GM03348 (cell line): Measurements from ENCODE around the gene DLK1.

Experiments used
- DNase-seq: peaks from one replicate; pipeline ENCODE4 v3.0.0; 2012; ENCODE audit warnings: low spot score

Gene DLK1

DNA sequence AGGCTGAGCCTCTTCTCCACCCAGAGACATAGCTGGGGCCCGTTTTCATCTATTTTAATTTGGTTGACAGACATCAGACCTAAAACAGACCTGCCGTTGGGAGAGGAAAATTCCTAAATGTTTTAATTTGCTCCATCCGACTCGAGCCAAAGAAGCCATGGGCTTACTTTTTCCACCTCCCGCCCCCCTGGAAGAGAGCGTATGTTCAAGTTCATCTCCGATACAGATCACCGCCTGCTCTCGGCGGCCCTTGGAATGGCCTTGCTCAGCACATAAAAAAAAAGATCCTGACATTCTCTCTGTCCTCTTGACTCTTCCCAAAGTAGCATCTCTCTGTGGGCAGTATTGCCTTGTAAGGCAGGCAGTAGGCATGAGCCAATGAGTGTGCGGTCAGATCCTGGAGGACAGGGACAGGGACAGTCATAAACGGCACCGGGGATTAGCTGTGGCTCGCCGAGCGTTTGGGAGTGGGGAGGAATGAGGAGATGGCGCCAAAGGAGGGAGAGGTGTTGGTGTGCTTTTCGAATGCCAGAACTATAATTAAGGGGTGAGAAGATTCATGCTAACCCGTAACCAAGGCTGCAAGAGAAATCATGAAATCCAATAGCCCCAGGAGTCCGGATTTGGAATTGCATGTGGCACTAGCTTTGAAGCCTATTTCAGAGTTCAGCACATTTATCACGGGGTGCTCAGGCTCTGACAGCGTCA lies 51.3 kb downstream of the DLK1 start:
- DNase-seq = no peak

DNA sequence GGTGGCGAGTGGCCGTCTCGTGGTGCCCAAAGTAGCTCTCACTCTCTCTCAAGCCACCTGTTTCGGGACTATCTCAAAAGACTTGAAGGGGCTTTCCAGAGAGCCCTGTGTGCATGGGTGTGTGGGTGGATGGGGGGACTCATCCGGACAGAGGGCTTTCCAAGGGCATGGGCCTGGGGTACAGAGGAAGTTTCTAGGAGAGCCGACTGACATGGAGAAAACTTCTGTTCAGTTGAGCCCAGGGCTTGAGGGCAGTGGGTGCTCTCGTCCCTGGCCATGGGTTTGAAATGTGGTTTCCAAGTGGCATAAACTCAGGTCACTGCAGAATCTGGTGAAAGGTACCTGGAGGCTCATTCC lies 51.8 kb downstream of the DLK1 start:
- DNase-seq = no peak

DNA sequence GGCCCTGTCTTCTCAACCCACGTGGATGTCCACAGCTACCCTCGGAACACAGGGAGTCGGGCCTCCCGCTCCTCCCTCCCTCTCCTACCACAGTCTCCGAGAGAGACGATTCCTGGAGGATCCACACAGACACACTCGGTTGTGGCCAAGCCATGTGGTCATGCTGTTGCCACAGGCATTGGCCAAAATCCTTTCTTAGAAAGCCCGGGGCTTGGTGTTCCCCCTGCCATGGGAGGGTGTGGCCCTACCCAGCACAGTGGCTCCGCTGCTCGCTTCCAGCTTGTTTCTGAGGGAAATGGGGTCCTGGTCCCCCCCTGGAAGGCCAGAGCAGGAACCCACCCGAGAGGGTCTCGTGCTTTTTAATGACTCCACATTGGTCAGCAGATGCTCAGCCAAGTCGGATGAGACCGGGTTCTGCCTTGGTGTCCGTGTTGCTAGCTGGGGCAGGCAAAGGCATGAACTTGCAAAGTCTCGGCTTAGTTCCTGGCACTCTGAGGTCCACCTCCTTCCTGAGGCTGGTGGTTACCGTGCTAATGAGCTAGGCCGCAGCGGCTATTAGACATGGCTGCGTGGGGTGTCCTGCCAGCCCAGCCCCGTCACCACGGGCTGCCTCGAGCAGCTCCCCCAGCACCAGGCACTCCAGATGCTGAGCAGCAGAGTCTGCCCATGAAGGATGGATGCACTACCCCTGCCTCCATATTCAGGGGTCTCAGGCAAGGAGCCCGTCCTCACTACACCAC lies 52.4 kb downstream of the DLK1 start:
- DNase-seq = no peak

DNA sequence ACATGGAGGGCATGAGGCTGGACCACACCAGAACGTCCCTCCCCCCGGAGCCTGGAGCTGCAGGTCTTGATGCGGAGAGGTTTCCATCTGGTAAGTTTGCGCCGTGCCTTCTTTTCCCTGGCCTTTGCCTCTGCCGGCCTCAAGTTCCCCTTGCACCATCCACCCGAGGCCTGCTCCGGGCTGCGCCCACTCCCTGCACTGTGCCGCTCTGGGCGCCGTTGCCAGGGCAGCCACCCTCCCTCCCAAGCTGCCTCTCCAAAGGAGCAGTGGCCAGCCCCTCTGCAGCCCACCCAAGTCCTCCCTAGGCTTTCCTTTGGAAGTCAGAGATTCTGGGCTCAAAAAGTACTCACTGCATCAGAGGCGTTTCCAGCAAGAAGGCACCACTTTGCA lies 53.0 kb downstream of the DLK1 start:
- no peak for DNase-seq

DNA sequence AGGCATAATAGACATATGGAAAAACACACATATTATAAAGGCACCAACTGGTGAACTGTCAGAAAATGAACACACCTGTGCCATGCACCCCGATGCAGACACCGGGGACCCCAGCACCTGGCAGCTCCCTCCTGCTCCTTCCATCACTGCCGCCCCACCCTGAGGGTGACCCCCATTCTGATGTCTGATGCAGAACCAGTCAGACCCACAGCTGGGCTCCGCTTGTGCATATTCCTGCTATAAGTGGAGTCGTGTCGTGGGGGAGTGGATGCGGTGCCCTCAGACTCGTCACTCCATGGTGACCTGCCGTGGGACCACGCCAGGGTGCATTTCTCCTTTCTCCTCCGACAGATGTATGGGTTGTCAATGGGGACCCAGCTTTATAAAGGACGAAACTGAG lies 53.6 kb downstream of the DLK1 start:
- no peak for DNase-seq

DNA sequence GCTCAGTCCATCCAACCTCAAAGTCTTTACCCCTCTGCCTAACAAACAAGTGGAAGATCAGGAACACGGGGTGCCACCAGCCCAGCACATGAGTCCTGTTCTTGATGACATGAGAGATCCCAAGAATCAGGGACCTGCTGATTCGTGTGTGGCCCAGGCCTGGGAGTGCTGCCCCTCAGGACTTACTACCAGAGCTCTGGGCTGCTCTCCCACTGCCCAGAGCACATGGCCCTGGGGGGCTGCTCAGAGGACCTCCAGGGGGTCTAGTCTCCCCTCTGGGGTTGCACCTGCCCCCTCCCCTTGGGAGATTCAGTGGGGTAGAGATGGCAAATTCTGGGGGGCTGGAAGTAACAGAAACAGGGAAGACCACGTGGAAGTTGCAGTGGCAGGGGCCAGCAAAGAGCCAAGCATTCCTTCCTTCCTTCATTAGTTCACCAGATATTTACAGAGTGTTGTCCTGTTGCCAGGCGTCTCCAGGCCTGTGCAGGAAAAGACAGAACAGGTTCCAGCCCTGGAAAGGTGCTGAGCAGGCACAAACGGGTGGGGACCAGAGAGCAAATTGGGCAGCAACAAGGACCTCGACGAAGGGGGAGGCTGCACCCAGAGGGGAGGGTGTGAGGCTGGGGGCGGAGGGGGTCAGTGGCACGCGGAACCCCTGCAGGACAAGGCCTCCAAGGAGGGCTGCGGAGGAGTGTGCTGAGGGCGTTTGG lies 54.1 kb downstream of the DLK1 start:
- no peak for DNase-seq

DNA sequence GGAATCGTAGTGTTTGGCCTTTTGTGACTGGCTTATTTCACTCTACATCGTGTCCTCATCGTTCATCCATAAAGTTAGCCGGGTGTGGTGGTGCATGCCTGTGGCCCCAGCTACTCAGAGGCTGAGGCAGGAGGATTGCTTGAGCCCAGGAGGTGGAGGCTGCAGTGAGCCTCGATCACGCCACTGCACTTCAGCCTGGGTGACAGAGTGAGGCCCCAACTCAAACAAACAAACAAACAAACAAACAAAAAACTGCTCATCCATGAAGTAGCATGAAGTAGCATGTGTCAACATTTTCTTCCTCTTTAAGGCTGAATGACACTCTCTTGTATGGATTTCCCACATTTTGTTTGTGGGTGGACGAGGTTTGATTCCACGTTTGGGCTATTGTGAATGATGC lies 55.3 kb downstream of the DLK1 start:
- DNase-seq = no peak

DNA sequence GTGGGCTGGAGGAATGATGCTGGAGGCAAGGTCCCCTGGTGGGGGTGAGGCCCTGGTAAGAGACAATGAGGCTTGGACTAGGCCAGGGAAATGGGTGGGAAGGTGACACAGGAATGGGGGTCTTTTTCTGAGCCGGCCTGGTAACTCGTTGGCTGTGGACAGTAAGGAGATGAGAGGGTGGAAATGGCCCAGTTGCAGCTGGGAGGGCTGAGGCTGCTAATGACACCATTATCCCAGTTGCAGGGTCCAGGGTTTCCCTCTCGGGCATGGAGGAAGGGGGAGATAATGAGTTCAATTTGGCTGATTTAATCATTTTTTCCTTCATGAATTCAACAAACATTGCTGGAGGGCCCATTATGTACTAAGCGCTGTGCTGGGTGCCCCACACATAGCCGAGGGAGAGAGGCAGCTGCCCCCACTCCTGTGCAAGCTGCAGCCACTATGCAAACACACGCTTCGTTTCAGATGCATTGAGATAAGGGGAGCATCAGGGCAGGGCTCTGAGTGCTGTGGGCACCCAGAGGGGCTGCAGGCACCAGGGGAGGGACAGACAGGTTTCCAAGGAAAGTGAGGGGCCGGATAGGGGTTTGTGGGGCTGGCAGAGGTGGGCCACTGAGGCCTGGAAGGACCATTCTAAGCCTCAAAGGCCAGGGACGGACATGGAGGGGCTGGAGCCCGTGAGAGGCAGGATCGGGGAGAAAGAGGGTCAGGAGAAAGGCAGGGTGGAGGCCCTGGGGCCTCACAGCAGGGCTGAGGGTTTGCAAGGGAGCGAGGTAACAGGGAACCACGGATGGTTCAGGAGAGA lies 56.0 kb downstream of the DLK1 start:
- DNase-seq = no peak

DNA sequence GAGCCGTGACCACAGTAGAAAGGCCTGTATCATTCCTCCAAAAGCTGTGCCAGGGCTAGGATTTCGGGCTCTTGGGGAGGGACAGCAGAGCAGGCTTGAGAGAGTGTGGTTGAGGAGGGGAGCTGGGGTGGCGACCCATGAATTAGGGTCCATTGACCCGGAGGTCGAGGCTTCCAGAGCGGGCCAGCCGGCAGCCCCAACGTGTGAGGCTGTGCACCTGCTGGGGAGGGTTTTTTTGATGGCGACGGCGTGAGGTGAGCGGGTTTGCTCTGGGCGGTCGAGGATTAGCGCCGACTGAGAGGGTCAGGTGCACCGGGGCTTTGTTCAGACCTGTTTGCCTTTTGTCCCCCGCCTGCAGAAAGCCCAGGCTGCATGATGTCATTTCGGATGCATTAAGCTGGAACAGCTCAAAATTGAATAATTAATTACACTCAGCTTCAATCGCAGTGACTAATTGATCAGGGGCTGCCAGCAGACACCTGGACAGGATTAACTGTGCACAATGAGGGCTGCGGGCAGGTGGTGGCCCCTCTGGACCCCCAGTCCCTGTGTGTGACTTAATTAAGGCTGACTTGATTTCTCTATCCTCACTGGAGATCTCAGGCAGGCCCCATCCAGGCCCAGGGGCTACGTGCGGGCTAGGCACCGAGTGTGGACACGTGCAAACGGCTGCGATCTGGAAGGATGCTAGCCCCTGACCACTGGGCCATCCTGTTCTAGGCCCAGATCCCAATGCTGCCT lies 57.1 kb downstream of the DLK1 start:
- DNase-seq = no peak

DNA sequence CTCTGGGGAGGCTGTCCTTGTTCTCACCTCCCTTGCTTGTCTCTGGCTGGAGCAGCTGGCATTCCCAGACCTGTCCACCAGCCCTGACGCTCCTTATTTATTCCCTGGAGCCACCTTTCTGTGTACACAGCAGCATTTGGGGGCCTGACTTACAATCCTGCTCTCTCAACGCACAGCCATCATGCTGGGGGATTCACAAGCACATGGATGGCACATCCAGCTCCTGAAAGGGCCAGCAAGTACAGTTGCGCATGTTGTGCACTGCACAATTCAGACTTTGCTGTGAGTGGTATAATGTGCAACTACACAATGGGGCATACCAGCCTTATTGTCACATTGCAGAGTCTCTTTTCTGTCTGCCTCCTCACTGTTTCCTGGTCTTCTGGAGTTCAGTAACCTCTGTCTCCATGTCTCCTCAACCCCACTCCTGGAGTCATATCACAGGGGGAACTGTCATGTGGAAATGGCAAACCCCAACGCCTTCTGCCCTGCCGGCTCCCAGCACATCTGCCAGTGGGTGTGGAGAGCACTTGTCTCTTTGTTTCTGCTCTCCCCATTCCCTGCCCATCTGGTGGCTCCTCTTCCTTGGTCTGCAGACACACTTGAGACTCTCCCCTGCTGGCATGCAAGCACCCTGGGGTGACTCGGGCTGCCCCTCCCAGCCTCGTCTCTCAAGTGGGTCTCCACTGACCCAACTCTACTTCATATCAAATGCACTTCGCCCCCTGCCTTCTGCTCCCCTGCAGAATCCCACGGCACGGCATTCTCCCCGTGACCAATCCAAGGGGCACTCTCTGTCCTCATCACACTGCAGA lies 58.0 kb downstream of the DLK1 start:
- DNase-seq = no peak

DNA sequence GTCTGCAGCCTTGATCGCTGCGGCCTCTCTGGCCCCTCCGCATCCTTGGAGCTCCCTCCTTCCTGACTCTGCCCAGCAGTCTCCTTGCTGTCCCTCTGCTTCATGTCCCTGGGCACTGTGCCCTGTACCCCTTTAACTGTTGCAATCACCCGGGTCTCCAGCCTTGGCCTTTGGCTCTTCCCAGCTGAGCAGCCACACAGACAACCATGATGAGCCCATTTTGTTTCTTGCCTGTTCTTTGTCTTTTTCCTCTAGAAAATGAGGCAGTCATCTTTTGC lies 58.6 kb downstream of the DLK1 start:
- DNase-seq = no peak

DNA sequence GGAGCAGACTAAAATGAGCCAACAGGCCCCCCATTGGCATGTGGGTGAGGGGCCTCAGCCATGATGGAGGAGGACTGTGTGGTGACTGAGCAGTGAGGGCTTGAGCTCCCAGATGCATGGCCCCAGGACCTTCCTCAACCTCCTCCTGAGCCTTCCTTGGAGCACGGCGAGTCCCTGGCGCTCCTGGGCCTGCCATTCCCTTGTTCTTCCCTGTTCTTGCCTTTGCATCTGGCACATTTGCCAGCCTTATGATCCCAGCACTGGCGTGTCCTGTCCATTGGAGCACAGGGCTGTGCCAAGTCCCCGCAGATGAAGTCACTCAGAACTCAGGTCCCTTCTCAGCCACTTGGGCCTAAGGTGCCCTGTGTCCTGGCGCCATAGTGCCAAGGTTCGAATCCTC lies 58.9 kb downstream of the DLK1 start:
- DNase-seq = no peak

DNA sequence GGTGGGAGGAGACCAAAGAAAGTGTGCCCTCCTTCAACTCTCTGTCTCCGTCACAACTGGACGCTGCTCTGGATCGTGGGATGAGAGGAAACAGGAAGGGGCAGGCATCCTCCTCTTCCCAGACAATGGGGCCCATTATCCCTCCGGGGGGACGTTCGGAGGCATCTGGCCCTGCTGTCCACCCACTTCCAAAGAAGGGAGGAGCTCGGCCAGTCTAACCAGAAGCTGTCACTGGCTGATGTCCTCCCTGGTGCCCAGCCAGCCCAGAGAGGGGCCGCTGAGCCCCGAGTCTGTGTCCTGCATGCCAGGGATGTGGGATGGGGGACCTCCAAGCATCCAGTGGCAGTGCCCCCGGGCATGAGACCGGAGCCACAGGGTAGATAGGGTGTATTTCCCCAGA lies 59.4 kb downstream of the DLK1 start:
- no peak for DNase-seq

DNA sequence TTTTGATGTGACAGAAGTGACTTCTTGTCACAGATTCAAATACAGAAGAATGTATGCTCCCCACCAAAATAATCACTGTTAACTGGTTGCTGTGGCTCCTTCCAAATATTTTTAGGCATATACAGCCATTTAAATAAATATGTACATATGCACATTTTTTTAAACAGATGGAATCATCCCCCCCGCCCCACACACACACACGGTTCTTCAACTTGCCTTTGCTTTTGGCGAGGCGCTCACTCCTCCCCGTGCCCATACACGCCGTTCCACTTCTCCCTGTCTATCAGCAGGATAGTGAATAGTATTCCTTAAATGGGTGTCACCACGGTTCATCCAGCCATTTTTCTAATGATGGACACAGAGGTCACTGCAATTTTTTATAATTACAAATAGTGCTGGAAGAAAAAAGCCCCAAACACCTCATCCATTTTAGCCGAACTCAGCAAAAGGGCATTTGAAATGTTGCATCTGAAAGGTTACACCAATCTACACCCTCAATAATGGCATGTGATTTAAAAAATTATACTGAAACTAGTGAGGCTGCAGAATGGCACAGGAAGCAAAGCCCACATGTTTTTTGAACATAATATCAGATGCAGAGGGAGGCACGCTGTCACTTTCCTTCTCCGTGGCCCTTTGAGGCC lies 60.0 kb downstream of the DLK1 start:
- no peak for DNase-seq

DNA sequence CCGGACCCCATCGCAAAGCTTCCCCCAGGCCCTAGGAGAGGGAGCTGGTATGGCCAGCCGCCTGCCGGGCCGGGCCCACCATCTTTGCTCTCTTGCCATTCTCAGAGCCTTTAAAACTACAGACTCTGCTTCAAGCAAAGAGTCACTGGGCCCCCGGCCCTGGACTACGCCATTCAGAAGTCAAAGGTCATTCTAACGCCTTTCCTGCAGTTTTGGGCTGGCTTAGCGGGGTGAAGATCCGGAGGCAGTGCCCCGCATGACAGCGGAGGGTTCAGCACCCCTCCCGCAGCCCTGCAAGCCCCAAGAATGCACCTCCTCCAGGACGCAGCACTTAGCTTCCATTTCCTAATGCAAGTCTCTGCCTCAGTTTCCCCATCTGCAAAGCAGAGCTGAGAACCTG lies 61.0 kb downstream of the DLK1 start:
- DNase-seq = no peak
